ENCODE data around the gene ATXN1.
A peak's percentile ranks its signal among the peaks of the same experiment; 100 is the strongest.

ATXN1 gene

GRCh38 chr6:16533721-16534136, 227.5 kb downstream of the ATXN1 start:
- DNase-seq (ENCODE audit: low spot score): no peak

DNA sequence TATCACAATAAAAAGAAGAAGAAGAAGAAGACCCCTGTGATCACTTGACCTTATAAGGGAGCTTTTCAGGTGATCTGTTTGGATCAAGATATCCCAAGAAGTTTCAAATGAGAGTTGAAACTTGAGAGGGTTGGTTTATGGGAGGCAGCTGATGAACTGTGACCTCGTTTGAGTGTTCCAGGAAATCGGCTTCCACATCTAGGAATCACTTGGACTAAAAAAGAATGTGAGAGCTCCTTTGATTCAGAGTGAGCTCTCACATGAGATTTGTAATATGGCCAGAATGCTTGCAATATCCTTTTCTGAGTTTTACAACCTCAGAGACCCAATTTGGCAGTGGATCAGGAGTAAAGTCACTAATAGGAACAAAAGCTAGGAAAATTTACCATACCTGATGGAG, 228.1 kb downstream of the ATXN1 start:
- DNase-seq (ENCODE audit: low spot score): no peak

GRCh38 chr6:16527691-16528090, 233.6 kb downstream of the ATXN1 start:
- no peak for DNase-seq (ENCODE audit: low spot score)

GRCh38 chr6:16524380-16524707, 236.9 kb downstream of the ATXN1 start:
- no peak for DNase-seq (ENCODE audit: low spot score)

DNA sequence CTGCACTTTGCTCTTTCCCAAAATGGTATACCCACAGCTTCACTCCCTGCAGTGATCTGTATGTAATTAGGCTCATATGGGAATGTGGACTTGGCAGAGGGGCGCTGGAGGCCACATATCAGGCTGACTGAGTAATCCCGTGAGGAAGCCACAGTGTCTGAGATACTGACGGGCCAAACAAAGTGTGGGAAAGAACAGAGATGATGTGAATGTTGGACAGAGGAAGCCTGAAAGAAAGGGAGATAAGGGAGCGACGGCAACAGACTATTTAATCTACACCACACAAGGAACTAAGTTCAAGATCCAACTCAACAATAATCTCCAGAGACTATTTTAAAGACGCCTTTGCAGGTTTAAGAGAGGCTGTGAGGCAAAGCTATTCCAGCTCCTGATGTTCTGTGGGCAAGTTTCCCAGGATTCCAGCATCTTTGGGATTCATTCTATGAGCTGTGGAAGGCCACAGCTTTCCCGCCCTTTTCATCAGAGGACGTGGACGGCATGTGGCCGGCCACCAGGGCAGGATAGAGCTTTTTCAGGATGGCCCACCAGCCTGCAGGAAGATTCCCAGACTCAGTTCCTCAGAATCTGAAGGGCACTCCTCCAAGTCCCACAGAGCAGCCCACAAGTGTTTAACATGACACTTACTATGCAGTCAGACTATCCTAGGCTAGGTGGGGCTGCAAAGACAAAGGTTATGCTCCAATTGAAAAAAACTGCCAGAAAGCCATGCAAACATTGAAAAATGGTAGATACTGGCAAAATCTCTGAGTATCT, 237.5 kb downstream of the ATXN1 start:
- DNase-seq (ENCODE audit: low spot score): no peak

- DNase-seq (ENCODE audit: low spot score): no peak
Observed at GRCh38 chr6:16522937-16523336, 238.3 kb downstream of the ATXN1 start.

DNA sequence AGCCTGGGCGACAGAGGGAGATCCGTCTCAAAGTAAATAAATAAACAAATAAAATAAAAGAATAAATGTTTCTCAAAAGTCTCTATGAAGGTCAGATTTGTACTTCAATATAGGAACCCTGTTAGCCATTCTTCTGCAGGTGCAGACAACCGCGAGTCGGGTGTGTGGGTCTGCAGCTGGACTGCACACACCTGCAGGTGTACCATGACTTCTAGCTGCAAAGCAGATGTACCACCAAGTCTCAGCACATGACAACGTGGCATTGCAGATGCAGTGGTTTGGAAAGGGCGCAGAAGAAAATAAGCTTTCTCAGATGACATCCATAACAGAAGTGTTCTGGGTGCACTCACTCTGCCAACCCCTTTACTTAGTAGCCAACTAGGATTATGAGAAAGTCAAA, 239.7 kb downstream of the ATXN1 start:
- DNase-seq (ENCODE audit: low spot score): no peak

DNA sequence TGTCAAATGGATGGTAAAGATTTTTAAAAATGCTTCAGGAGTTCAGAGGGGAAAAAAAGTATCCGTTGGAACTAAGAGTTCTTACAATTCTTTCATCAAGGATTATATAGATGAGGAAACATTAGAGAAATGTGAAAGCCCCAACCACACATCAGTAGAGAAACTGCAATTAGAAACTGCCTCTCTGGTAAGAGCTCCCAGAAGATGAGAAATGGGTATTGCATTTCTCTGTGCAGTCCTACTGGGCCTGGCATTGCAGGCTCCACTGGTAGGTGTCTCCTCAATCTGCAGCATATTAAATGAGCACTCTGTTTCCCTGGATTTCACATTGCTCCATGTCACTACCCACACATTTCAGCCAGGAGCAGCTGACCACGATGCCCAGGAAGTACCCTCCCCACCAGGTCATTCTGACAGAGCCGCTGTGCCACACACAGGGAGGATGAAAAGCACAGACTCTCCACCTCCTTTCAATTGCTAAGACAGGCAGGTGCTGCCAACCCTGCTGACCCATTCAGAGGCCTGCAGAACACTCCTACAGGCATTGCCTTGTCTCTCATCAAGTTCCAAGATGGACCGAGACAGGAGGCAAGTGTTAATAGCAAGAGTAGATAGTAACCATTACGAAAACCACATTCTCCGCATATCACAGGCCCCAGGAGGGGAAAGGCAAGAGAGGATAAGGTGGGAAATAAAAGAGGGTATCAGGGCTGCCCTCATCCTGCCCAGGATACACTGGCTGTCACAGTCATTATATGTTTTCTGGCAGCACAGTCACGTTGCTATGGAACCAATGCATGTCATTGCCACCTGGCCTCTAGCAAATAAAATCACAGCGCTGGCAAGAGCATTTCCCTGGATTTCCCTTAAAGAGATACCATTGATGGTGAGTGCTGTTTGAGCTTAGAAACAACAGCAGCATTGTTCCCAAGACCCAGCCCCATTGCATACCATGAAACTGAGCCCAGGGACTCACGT, 241.7 kb downstream of the ATXN1 start:
- DNase-seq (ENCODE audit: low spot score): no peak

GRCh38 chr6:16518265-16518664, 243.0 kb downstream of the ATXN1 start:
- no peak for DNase-seq (ENCODE audit: low spot score)

GRCh38 chr6:16514249-16514648, 247.0 kb downstream of the ATXN1 start:
- DNase-seq (ENCODE audit: low spot score): peak; percentile 24

GRCh38 chr6:16512544-16513290, 248.5 kb downstream of the ATXN1 start:
- no peak for DNase-seq (ENCODE audit: low spot score)

GRCh38 chr6:16511723-16512489, 249.4 kb downstream of the ATXN1 start:
- no peak for DNase-seq (ENCODE audit: low spot score)

DNA sequence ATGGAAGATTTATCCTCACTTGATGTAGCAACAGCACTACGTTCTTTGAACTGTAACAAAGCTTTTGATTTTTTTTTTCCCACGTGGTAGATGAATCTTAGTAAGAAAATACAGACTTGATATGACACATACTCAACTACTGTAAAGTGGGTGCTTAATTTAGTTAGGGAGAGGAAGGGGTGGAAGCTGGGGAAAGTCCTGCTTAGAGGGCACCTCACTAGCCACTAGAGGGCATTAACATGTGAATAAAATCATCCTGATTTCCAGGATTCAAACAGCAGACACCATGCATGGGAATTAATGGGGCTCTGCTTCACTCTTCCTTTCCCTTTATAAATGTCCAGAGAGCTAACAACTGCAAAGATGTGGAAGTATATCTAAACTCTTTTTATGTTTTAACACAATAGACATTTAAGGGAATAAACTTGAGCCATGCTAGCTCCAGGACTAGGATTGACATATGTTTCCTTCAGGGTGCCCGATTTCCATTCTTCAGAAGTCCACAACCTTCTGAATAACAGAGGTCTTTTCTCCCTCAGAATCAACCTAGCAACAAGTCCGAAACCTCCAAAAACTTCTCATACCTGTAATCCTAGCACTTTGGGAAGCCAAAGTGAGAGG, 250.1 kb downstream of the ATXN1 start:
- DNase-seq (ENCODE audit: low spot score): peak; percentile 33

DNA sequence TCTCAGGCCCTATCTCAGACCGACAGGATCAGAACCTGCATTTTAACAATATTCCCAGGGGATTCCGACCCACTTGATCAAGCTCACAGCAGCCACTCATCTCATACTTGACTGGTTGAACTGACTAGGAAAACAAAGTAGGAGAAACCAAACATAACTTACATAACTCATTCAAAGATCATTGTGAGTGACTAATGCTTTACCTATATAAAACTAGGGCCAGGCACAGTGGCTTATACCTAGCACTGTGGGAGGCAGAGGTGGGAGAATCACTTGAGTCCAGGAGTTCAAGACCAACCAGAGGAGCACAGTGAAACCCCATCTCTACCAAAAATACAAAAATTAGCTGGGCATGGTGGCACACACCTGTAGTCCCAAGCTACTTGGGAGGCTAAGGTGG, 251.0 kb downstream of the ATXN1 start:
- no peak for DNase-seq (ENCODE audit: low spot score)

DNA sequence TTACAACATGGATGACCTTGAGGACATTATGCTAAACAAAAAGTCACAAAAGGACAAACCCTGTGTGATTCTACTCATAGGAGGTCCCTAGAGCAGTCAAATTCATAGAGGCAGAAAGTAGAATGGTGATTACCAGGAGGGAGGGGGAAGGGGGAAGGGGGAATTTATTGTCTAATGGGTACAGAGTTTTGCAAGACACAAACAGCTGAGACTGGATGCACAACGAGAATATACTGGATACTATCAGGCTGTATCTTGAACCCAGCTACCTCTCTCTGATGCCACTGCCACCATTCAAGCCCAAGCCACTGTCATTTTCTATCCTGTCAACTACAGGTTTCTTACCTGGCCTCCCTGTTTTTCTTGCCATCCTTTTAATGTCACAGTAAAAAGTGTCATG, 252.3 kb downstream of the ATXN1 start:
- no peak for DNase-seq (ENCODE audit: low spot score)

DNA sequence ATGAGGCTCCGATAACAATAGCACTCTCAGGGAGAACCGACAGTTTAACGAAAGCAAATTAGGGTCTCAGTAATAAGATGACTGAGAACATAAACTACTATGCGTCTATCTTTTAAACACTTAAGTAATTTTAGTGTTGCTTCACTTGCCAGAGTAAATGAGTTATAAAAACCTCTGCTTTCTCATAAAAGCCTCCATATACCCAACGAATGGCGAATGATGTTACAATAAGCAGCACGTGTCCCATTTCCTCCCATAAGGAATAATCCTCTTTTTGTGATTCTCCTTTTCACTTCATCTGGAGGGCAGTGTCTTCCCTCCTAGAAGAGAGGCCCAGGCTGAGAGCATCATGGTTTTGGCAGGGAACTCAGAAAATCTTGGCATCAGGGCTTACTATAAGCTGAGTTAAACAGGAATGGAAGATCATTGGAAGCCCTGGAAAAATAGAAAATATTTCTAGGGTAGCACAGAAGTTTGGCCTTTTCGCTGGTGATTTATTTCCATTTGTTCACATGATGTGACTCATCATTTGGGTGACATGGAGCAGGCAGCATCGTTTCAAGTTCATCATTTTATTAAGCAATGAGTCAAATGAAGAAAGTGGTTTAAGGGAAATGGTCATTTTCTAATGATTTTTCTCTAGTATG, 255.4 kb downstream of the ATXN1 start:
- no peak for DNase-seq (ENCODE audit: low spot score)

DNA sequence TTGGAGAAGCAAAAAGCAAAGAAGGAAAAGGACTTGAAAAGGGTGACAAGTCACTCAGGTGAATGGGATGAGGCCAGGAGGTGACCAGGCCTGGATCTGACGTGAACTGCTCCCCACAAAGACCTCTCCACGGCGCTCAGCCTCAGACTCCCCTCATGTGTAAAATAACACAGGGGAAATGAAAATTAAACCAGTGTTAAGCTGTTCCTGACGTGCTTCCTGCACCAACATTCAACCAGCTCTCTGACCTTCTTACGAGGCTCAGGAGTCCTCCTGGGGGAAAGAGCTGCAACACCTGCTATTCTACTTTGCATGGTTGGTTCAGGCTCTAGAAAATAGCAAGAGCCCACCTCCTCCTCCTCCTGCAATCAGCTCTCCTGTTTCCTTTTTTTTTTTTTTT, 256.7 kb downstream of the ATXN1 start:
- no peak for DNase-seq (ENCODE audit: low spot score)

GRCh38 chr6:16503970-16504415, 257.3 kb downstream of the ATXN1 start:
- no peak for DNase-seq (ENCODE audit: low spot score)

GRCh38 chr6:16503241-16503775, 258.0 kb downstream of the ATXN1 start:
- DNase-seq (ENCODE audit: low spot score): no peak

- no peak for DNase-seq (ENCODE audit: low spot score)
Observed at GRCh38 chr6:16498957-16499356, 262.3 kb downstream of the ATXN1 start.
